Right lobe of liver (tissue), 4 donors: ENCODE results near the gene TMEM44.

Source experiments
- CTCF ChIP-seq, 4 donors: fragments of 200-600 bp in 3 of 4; fragments of 450-650 bp in 1 of 4; IDR thresholded peaks; one replicate each; pipeline versions ENCODE4 v1.5.1 to v1.8.0; 2016 to 2022; ENCODE audit warnings: antibody characterized with exemption in 4 of 4, mild to moderate bottlenecking in 2 of 4
- POLR2A ChIP-seq: fragments of 450-650 bp; IDR thresholded peaks from one replicate; pipeline ENCODE4 v1.6.1; 2017; ENCODE audit warnings: antibody characterized with exemption, mild to moderate bottlenecking
- donor health status: DM: no; HTN: no; CAD: no.
- donor health status: DM: no; HTN: no; CAD: no.
- donor health status: DM: no; HTN: yes; CAD: no.

GRCh38 chr3:194617143-194617671 lies 16.0 kb downstream of the TMEM44 start:
- no peak for TF ChIP-seq POLR2A
- no peak for TF ChIP-seq CTCF (IDR thresholded peaks at IDR 0.05)
